ENCODE results near the gene AREL1.

AREL1 gene

DNA sequence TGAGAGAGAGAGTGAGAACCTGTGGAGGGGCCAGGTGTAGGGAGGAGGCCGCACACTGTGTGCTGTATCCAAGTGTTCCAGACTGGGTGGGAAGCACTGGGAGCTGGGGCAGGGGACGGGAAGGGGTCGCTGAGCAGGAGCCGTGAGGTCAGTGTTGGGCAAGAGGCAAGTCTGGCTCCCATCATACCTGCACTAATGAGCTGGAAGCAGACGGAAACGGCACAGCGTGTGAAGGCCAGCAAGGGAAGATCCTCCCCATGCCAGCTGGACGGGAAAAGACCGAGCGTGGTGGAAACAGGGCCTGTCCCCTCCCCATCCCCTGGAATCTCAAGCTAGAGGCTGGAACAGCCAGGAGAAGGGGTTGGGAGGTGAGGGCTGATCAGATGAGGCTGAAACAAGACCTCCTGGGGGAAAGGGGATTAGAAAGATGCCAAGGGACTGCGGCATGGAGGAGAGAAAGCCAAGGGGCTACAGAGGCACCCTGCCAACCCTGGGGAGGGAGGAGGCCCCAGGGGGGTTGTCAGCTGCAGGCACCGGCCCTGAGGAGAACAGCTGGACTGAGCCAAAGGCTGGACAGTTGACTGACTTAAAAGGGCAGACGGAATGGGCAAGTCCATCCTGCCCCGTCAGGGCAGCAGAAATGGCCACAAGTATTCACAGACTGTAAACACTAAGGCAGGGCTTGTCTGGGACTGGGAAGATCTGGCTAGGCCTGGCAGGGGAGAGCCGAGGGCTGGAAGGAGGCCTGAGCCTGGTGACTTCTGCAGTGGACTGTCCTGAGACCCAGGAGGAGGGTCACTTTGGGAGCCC lies 81.8 kb downstream of the AREL1 start:
- DNase-seq, result no peak

GRCh38 chr14:74628418-74628817 lies 84.5 kb downstream of the AREL1 start:
- DNase-seq, result peak; percentile 32

DNA sequence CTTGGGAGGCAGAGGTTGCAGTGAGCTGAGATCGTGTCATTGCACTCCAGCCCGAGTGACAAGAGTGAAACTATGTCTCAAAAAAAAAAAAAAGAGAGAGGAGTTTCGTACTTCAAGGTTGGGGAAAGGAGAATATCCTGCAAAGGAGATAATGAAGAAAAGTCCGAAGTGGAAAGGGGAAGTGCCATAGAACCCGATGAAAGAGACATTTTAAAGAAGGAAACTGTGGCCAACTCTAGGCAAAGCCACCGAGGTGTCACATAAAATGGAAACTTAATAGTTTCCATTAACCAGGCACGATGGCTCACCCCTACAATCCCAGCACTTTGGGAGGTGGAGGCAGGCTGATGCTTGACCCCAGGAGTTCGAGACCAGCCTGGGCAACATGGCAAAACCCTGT lies 85.8 kb downstream of the AREL1 start:
- DNase-seq, result peak; percentile 62

GRCh38 chr14:74622257-74622656 lies 90.6 kb downstream of the AREL1 start:
- DNase-seq, result no peak

- no peak for DNase-seq
Observed at GRCh38 chr14:74621556-74621955, 91.3 kb downstream of the AREL1 start.

GRCh38 chr14:74620923-74621322 lies 92.0 kb downstream of the AREL1 start:
- no peak for DNase-seq

DNA sequence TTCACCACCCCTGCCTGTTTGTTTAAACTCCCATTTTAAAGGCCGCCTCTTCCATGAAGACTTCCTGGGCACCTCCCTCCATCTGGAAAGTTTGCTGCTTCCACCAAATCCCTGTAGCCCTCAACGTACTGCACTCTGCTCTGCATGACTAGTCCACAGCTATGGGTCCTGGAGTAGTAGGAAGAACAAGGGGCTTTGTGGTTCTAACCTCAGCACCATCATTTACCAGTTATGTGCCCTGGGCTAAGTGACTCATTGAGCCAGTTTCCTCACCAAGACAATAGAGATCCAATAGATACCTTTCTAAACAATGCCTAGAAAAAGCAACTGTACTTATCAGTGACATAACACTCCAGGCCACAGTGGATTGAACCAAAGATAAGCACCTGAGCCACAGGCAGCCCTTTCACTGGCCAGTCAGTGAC lies 92.4 kb downstream of the AREL1 start:
- DNase-seq, result peak; percentile 25

GRCh38 chr14:74619672-74620131 lies 93.2 kb downstream of the AREL1 start:
- peak; percentile 43 for DNase-seq

DNA sequence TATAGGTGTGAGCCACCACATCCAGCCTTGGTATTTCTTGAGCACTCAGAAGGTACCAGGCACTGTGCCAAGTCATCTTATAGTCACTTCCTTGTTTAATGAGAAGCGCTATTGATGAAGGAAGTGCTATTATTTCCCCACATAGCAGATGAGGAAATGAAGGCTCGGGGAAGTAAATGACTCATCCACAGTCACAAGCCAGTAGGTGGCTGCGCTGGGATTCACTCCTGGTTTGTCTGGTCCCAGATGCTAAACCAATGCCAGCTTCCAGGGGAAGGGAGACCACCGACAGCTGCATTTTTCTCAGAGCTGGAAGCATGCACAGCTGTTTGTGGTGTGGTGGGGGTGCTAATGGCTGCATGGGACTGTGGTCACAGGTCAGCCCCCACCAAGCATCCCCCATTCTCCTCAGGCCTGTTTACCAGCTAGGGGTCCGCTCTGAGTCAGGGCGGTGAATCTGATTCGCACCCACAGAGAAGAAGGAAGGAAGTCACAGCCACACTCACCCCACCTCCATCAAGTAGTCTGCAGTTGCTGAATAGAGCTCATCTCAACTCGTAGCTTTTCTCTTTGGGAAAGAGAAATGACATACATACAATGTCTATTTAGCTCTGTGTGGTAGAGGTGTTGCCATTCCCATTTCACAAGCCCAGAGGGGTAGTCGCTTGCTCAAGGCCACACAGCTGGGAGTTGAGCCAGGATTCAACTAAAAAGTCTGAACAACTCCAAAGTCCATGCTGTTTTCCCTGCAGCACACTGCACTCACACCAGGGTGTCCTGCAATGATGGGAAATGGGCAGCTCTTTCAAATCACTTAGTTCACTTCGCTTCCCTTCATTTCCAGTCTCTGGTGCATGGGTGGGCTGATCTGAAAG lies 94.6 kb downstream of the AREL1 start:
- peak; percentile 95 for DNase-seq

GRCh38 chr14:74616996-74617700 lies 95.7 kb downstream of the AREL1 start:
- DNase-seq, result no peak

DNA sequence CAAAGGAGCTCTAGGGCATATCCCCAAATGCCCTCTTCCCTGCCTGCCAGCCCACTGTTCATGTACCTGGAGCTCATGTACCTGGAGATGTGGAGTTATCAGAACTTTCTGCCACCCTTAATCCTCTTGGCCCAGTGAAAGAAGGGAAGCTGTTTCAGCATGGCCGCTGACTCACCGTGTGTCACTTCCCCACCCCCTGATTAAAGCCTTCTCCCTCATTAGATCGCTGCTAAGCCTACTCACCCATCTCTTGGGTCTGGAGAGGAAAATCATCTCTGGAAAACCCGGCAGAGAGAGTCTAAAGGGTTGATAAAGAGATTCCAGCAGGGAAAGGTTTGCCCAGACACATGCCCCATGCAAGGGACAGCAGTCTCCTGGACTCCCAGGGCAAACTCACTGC lies 96.4 kb downstream of the AREL1 start:
- peak; percentile 87 for DNase-seq

- DNase-seq, result no peak
Observed at GRCh38 chr14:74615735-74616134, 97.1 kb downstream of the AREL1 start.

- peak; percentile 39 for DNase-seq
Observed at GRCh38 chr14:74614508-74615495, 98.1 kb downstream of the AREL1 start.

GRCh38 chr14:74613211-74613914 lies 99.5 kb downstream of the AREL1 start:
- no peak for DNase-seq

- peak; percentile 94 for DNase-seq
Observed at GRCh38 chr14:74612350-74613021, 100.4 kb downstream of the AREL1 start.

DNA sequence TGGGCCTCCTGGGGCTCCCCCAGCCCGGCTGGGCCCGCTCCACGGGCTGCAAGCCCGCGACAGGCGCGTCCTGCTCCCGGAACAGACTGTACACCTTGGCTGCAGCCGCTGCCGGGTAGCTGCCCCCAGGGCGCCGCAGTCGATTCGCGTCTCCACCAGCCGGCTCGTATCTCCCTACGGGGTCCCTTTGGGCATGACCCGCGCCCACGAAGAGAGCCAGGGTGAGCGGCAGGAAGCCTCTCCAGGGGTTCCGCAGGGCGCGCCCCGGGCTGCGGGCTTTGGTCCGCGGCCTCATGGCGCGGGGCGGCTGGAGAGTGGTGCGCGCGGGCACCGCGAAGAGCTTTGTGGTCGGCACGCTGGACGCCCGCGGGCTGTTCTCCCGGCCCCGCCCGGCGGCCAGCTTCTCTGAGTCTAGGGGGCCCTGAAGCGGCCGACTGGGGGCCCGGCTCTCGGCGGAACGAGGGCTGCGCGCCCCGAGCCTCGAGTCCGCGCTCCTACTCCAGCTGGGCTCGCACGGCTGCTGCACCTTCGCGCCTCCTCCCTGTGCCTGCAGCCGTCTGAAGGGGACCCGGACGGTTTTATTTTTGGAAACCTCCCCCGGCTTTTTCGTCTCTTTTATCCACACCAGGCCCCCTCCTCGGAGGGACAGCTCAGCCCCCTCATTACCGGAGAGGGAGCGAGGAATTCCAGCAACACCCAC lies 101.1 kb downstream of the AREL1 start, which contains the start of gene LTBP2:
LTBP2 (minus strand) TSS at position 588 of the 700 bp plus-strand sequence; CDS start at position 295, 293 bp downstream.
- no peak for DNase-seq
